Dermis blood vessel endothelial cell (primary cell): ENCODE results near the gene ULK2. TPM values are rescaled to one million over a fixed set of nuclear protein-coding genes. Genes with fewer than 3 reads are reported as not detected.
"Not testable (repeated sequence)": the region's sequence is repeated elsewhere in the genome, so short reads cannot be mapped to it uniquely, and the experiment has no call there.

Experiments used
- DNase-seq: peaks from one replicate; pipeline ENCODE4 v3.0.0; 2010
- total RNA-seq: library from RNA; depleted of rRNA; stranded (reverse); fragments of >200 nt; gene quantifications from 2 replicates; pipeline ENCODE4 v1.2.3, GENCODE V29; 2014

ULK2 gene
- total RNA-seq, 1 donor from 2014 or later = 18.4 TPM

DNA sequence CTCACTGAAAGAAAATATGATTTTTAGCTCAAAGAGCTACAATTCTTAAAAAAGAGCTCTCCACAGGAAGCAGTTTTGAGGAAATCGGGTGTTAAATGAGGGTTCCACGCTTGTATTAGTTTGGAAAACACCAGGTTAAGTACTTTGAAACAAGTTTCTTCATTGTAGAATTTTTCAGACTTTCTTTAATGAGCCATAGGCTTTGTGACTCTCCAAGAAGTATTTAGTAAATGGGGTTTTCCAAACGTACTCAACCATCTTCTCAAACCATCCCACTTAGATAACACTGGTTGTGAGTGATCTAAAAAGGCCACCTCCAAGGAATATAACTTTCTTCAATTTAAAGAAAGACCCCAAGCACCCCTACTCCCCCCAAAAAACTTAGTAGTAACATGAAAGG, 2.7 kb downstream of the ULK2 start:
- no peak for DNase-seq

DNA sequence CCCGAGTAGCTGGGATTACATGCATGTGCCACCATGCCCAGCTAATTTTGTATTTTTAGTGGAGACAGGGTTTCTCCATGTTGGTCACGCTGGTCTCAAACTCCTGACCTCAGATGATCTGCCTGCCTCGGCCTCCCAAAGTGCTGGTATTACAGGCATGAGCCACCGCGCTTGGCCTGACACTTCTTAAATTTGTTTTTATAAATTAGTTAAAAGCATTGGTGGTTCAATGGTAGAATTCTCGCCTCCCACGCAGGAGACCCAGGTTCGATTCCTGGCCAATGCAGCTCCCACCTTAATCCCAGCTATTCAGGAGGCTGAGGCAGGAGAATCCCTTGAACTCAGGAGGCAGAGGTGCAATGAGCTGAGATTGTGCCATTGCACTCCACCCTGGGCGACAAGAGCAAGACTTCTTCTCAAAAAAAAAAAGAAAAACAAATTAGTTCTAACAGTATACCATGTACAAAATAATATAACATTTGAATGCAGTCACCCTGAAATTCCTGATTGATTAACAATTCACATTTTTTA, 7.0 kb downstream of the ULK2 start:
- DNase-seq = not testable (repeated sequence)

GRCh38 chr17:19857640-19858039, 10.1 kb downstream of the ULK2 start:
- DNase-seq = no peak

DNA sequence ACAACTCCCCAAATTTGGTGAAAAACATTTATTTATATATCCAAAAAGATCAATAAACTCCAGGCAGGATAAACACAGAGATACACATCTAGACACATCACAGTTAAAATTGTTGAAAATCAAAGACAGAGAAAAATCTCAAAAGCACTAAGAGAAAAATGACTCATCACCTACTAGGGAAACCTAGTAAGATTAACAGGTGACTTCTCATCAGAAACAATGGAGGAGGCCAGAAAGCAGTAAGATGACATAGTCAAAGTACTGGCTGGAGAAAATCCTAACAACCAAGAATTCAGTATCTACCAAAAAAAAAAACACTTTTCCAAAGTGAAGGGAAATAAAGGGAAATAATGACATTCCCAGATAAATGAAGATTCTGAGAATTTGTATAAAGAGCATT, 33.8 kb downstream of the ULK2 start:
- DNase-seq = peak; percentile 3

DNA sequence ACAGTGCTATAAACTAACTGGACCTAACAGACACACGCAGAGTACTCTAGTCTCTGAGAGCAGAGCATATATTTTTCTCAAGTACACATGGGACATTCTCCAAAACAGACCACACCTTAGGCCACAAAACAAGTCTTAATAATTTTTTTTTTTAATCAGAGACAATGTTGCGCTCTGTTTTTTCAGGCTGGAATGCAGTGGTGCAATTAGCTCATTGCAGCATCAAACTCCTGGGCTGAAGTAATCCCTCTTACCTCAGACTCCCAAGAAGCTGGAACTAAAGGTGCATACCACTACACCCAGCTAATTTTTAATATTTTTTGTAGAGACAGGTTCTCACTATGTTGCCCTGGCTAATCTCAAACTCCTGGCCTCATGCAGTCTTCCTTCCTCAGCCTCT, 37.7 kb downstream of the ULK2 start:
- DNase-seq = no peak

GRCh38 chr17:19812407-19812806, 55.3 kb downstream of the ULK2 start:
- DNase-seq = peak; percentile 30

- no peak for DNase-seq
These were observed 62.7 kb downstream of the ULK2 start for GRCh38 chr17:19805006-19805405.

- no peak for DNase-seq
These were observed 67.2 kb downstream of the ULK2 start for GRCh38 chr17:19800571-19800970.

- no peak for DNase-seq
These were observed 67.9 kb downstream of the ULK2 start for GRCh38 chr17:19799796-19800195.

GRCh38 chr17:19796457-19796856, 71.3 kb downstream of the ULK2 start:
- no peak for DNase-seq

DNA sequence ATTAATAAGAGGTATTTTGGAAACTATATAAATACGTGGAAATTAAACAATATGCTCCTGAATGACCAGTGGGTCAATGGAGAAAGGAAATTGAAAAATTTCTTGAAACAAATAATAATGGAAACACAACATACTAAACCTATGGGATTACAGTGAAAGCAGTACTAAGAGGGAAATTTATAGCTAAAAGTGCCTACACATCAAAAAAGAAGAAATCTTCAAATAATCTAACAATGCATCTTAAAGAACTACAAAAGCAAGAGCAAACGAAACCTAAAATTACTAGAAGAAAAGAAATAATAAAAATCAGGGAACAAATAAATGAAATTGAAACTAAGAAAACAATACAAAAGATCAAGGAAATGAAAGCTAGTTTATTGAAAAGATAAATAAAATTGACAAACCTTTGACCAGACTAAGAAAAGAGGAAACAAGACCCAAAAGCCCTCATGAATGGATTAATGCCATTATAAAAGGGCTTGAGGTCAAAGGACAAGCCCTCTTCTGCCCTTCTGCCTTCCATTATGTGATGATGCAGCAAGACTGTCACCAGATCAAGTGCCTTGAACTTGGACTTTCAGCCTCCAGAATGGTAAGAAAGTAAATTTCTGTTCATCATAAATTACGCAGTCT, 75.7 kb downstream of the ULK2 start:
- no peak for DNase-seq

DNA sequence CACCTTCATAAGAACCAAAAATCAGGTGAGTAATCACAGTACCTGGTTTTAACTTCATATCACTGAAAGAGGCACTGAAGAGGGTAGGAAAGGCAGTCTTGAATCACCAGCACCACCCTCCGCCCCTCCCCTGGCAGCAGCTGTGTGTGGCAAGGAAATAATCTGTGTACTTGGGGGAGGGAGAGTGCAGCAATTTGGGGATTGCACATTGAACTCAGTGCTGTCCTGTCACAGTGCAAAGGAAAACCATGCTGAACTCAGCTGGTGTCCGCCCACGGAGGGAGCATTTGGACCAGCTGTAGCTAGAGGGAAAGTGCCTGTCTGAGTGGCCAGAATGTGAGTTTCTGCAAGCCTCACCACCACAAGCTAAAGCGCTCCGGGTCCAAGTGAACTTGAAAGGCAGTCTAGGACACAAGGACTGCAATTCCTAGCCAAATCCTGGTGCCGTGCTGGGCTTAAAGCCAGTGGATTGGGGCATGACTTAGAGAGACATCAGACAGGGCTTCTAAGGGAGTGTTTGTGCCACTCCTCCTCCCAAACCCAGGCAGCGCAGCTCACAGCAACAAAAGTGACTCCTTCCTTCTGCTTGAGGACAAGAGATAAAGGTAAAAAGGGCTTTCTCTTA, 79.9 kb downstream of the ULK2 start:
- no peak for DNase-seq

DNA sequence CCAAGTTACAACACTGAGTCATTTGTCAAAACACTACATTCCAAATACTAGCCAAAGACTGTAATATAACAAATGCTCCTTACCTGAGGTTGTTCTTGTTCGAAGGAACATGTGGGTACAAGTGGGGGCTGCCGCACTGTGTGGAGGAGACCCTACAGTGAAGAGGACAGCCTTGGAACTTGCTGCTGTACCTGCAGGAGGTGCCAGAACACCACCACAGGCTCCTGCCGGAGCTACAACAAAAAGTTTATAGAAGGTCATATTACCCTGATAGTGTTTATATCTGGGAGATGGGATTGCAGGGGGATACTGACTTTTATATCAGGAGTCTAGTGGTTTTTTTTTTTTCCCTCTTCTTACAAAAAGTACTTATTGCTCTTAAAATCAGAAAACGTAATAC, 81.9 kb downstream of the ULK2 start:
- DNase-seq = no peak

- no peak for DNase-seq
These were observed 86.0 kb downstream of the ULK2 start for GRCh38 chr17:19781488-19782458.

DNA sequence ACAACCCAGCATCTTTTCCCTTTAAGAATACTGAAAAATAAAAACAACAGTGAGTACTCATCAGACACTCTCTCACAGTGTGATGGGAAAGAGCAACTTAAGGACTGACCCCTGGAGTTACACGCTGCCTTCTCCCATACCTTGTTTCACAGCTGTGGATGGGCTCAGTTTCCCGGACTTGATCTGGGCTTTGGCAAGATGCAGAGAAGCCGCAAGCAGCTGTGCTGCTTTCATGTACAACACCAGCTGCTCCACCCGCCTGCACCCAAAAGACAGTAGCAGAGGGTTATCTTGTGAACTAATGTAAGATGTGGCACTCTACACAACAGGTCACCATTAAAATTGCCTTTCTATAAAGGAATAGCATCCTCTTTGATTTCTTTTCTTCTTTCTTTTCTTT, 86.9 kb downstream of the ULK2 start:
- DNase-seq = no peak

- DNase-seq = no peak
These were observed 94.2 kb downstream of the ULK2 start for GRCh38 chr17:19773534-19773933.

- DNase-seq = no peak
These were observed 95.6 kb downstream of the ULK2 start for GRCh38 chr17:19771971-19772630.

- no peak for DNase-seq
These were observed 96.6 kb downstream of the ULK2 start for GRCh38 chr17:19770985-19771735.

DNA sequence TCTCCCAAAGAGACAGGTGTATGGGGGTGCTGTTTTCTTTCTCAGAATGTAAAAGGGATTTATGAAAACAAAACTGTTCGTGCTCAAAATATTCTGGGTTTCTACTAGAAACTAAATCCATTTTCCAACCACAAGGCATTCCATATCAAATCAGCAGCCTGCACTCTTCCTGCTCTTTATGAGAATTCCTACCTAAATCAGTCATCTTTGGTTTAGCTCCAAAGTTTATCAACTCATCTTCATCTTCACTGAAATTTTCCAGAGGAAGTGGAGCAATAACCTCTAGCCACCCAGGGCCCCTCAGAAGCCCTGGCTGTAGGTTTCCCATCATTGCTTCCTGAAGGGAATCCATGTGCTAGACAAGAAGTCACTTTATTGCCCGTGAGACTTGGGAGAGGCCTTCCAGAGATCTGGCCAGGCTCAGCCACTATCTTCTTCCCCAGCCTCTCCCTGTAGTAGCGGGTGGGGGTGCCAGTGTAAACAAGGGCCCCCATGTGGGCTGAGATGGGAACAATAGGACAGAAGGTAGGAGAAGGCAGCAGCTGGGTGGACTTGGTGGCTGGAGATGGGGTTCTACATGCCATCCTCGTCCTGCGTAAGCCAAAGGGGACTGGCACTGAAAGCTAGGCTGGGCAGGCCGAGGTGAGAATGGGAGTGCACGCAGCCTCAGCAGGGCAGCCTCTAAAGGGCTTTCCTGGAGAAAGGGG, 97.6 kb downstream of the ULK2 start:
- DNase-seq = peak; percentile 69

DNA sequence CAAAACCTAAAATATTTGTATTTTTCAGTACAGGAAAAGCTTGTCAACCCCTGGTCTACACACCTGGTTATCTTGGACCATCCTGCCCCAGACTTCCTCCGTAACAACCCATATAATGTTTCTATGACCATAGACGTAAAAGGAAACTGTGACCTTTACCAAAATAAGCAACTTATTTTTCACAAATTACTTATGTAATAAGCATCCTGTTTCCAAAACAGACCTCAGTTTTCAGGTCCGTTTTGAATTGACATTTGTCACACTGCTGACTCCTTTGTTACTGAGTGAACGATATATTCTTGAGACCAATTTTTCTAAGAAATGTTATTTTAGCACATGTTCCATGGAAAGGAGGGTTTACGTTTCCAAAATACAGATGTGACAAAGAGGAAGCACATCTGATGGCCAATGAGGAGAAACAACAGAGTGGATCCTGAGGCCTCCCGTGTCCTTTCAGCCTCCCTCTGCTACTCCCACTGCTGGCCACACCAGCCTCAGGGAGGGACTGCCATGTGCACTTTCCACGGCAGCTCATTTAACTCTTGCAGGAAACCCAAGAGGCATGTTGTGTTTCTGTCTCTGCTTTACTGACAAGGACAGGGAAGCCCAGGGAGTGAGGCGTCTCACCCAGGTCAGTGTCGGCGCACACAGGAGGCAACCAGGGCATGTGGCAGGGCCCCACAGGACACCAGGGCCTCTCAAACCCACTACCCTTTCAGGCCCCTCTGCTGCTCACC, 99.5 kb downstream of the ULK2 start:
- peak; percentile 35 for DNase-seq
